GM12865 (cell line): Measurements from ENCODE around the gene DCLK3.

Experiments
- DNase-seq: peaks from one replicate; pipeline ENCODE4 v3.0.0; 2010; ENCODE audit warnings: low read depth
- H3K4me3 ChIP-seq: 2 replicates; pipeline ENCODE4 v1.5.1; 2011; ENCODE audit warnings: mild to moderate bottlenecking, low read depth, low read length, control low read depth
- CTCF ChIP-seq: IDR thresholded peaks from 2 replicates; pipeline ENCODE4 v1.5.1; 2011; ENCODE audit warnings: low read length, control low read depth, low read depth, inconsistent platforms; ENCODE audit not compliant: insufficient read depth; ENCODE audit errors: missing control alignments

Gene DCLK3

GRCh38 chr3:36713904-36714303 lies 50.4 kb downstream of the DCLK3 start:
- DNase-seq: no peak
- no peak for TF ChIP-seq CTCF
- no peak overlapping the region for H3K4me3 ChIP-seq

GRCh38 chr3:36710606-36711005 lies 53.7 kb downstream of the DCLK3 start:
- DNase-seq: peak; percentile 11
- no peak overlapping the region for H3K4me3 ChIP-seq
- TF ChIP-seq CTCF: no peak

DNA sequence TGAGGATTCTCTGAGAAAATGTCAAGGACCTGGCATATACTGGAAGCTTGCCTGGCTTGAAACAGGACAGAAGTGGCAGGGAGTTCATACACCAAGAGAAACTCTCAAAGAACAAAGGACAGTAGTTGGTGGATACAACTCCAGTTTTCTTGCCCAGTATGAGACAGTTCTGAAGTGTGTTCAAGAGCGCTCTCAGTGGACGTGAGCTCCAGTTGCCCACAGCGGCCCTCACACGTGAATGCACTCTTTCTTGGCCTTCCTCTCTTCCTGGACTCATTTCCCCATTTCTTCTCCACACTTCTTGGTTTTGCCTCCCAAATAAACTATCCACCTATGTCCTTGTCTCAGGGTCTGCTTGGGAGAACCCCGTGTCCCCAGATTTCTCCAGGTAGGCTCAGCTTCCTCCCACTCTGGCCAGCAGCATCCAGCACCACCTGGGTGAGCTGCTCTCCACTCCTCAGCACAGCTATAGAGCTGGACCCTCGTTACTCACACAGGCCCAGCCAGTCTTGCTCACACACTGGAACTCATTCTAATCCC lies 54.5 kb downstream of the DCLK3 start:
- no peak for TF ChIP-seq CTCF
- H3K4me3 ChIP-seq: no peak overlapping the region
- no peak for DNase-seq

GRCh38 chr3:36709281-36709680 lies 55.1 kb downstream of the DCLK3 start:
- no peak for TF ChIP-seq CTCF

GRCh38 chr3:36707623-36708409 lies 56.5 kb downstream of the DCLK3 start:
- peak; percentile 38 for DNase-seq
- no peak for TF ChIP-seq CTCF
- H3K4me3 ChIP-seq: no peak overlapping the region

More at GRCh38 chr3:36709281-36709680, 55.1 kb downstream of the DCLK3 start:
- H3K4me3 ChIP-seq: no peak overlapping the region
- DNase-seq: no peak

GRCh38 chr3:36705015-36705414 lies 59.3 kb downstream of the DCLK3 start:
- no peak for TF ChIP-seq CTCF
- DNase-seq: no peak
- H3K4me3 ChIP-seq: no peak overlapping the region
